ENCODE data around the gene ZNF365. TPM values are rescaled to one million over a fixed set of nuclear protein-coding genes. Genes with fewer than 3 reads are reported as not detected.
A peak's percentile ranks its signal among the peaks of the same experiment; 100 is the strongest.

ZNF365 gene
- total RNA-seq, 1 experiment from 2014 or later = 1.8 TPM

GRCh38 chr10:62382831-62383230 lies 8.7 kb downstream of the ZNF365 start (continued):
- TF ChIP-seq REST (IDR thresholded peaks at IDR 0.05; ENCODE audit: low read depth) = no peak
- TF ChIP-seq ZBTB33 (IDR thresholded peaks at IDR 0.05; ENCODE audit: extremely low read depth, insufficient replicate concordance, low read length) = no peak
- TF ChIP-seq CTCF (IDR thresholded peaks at IDR 0.05 in 2 of 3, conservative IDR thresholded peaks at IDR 0.05 in 1 of 3; ENCODE audit: borderline replicate concordance in 1 of 3, insufficient read depth in 1 of 3, low read depth in 2 of 3, low read length in 2 of 3) = no peak

GRCh38 chr10:62384057-62384446 lies 9.9 kb downstream of the ZNF365 start:
- H3K36me3 ChIP-seq (ENCODE audit: control insufficient read depth in 1 of 2, insufficient read depth in 2 of 2, low read length in 2 of 2) = no peaks in the 10 kb centered on the region
- H3K4me1 ChIP-seq (ENCODE audit: control insufficient read depth in 1 of 2, insufficient read depth in 2 of 2, low read length in 2 of 2) = peaks cover 4 to 95% of the 10 kb centered on the region in 2 experiments; a peak in 3 of 4 replicates
- no peak overlapping the region for H3K27ac ChIP-seq (ENCODE audit: low read depth, low read length)
- no peaks in the 10 kb centered on the region for H4K20me1 ChIP-seq (ENCODE audit: insufficient read depth)
- H2AFZ ChIP-seq (ENCODE audit: low read depth, low read length, poor library complexity, severe bottlenecking) = peak overlapping the region; percentile 65
- BruUV-seq (replicated peaks) = no TSS peak
- peak overlapping the region; percentile 76 for H3K4me2 ChIP-seq (ENCODE audit: low read length)
- peak; percentile 85 for DNase-seq (ENCODE audit: low read depth, low spot score)
- CTCF ChIA-PET = no interaction called here
- peak overlapping the region in 1 of 2 experiments; percentile 48; a peak in 2 of 4 replicates for H3K4me3 ChIP-seq (replicated peaks in 1 of 2; ENCODE audit: low read depth in 1 of 2, low read length in 2 of 2)
- no peaks in the 10 kb centered on the region for H3K79me2 ChIP-seq (ENCODE audit: insufficient read depth, low read length)
- H3K27me3 ChIP-seq (ENCODE audit: insufficient read depth, low read length) = no peaks in the 10 kb centered on the region
- POLR2A ChIA-PET = no interaction called here
- RAD21 ChIA-PET (ENCODE audit: low non-redundant PET in 1 of 2, low total read pairs in 2 of 2, uncharacterized antibody in 2 of 2, unreplicated experiment in 2 of 2) = no interaction called here
- peak; percentile 80 for ATAC-seq
- peak overlapping the region; percentile 43; the same call in 1 of the 2 replicates for H3K9ac ChIP-seq (ENCODE audit: low read length)
- no peaks in the 10 kb centered on the region for H3K9me3 ChIP-seq (ENCODE audit: control insufficient read depth in 1 of 2, insufficient read depth in 1 of 2, low read depth in 1 of 2, low read length in 2 of 2)
- no peaks in the 10 kb centered on the region for H3K9me2 ChIP-seq (ENCODE audit: insufficient read depth)
- intact Hi-C loops (cut with micrococcal nuclease) = no loop called here
- TF ChIP-seq ATF3 (IDR thresholded peaks at IDR 0.05) = no peak
- no peak for TF ChIP-seq ELF1 (IDR thresholded peaks at IDR 0.05; ENCODE audit: borderline replicate concordance, low read depth)
- TF ChIP-seq POLR2A (IDR thresholded peaks at IDR 0.05; ENCODE audit: borderline replicate concordance, extremely low read depth, insufficient read depth, insufficient read length) = no peak
- no peak for TF ChIP-seq ZNF274 (IDR thresholded peaks at IDR 0.05; ENCODE audit: low read depth, low read length)
- no peak for TF ChIP-seq EGR1 (IDR thresholded peaks at IDR 0.05; ENCODE audit: low read depth)
- TF ChIP-seq CTCF (IDR thresholded peaks at IDR 0.05 in 2 of 3, conservative IDR thresholded peaks at IDR 0.05 in 1 of 3; ENCODE audit: borderline replicate concordance in 1 of 3, insufficient read depth in 1 of 3, low read depth in 2 of 3, low read length in 2 of 3) = no peak
- TF ChIP-seq FOSL1 (IDR thresholded peaks at IDR 0.05; ENCODE audit: low read depth) = peak; percentile 76
- 0 out of 2 replicates have a peak, but pooled peaks have one; percentile 10 for TF ChIP-seq MAX (IDR thresholded peaks at IDR 0.05)
- TF ChIP-seq EZH2phosphoT487 (IDR thresholded peaks at IDR 0.05; ENCODE audit: borderline replicate concordance) = no peak
- no peak for TF ChIP-seq TCF7L2 (IDR thresholded peaks at IDR 0.05; ENCODE audit: borderline replicate concordance, extremely low read depth, insufficient read depth, insufficient read length)
- TF ChIP-seq CEBPB (IDR thresholded peaks at IDR 0.05; ENCODE audit: low read depth) = no peak
- no peak for TF ChIP-seq RAD21 (IDR thresholded peaks at IDR 0.05; ENCODE audit: low read depth)

All from HCT116 (cell line).